HepG2 (cell line): Measurements from ENCODE around the gene GPATCH8. TPM values are rescaled to one million over a fixed set of nuclear protein-coding genes. Genes with fewer than 3 reads are reported as not detected.
A peak's percentile ranks its signal among the peaks of the same experiment; 100 is the strongest.

Experiments used
- AHR ChIP-seq: IDR thresholded peaks from 2 replicates; pipeline ENCODE4 v1.6.1; 2018; ENCODE audit warnings: missing genetic modification reagents, missing compliant biosample characterization
- ATF1 ChIP-seq: IDR thresholded peaks from 2 replicates; pipeline ENCODE4 v1.6.1; 2016; ENCODE audit warnings: mild to moderate bottlenecking, control low read depth
- CENPT ChIP-seq: sonication (generic); formaldehyde crosslinking; IDR thresholded peaks from 2 replicates; pipeline ENCODE4 v1.8.0; 2022; ENCODE audit warnings: low read depth, mild to moderate bottlenecking, moderate library complexity, missing genetic modification reagents
- HNF1B ChIP-seq: sonication (generic); formaldehyde crosslinking; IDR thresholded peaks from 2 replicates; pipeline ENCODE4 v1.5.1; 2020; ENCODE audit warnings: mild to moderate bottlenecking, moderate library complexity, missing genetic modification reagents
- KLF13 ChIP-seq: sonication (generic); formaldehyde crosslinking; IDR thresholded peaks from 2 replicates; pipeline ENCODE4 v1.4.0; 2020; ENCODE audit warnings: mild to moderate bottlenecking, missing genetic modification reagents
- RXRB ChIP-seq: IDR thresholded peaks from 2 replicates; pipeline ENCODE4 v1.6.1; 2016; ENCODE audit warnings: borderline replicate concordance, missing genetic modification reagents, missing compliant biosample characterization
- TARDBP ChIP-seq: sonication (generic); formaldehyde crosslinking; IDR thresholded peaks from 2 replicates; pipeline ENCODE4 v1.8.0; 2022; ENCODE audit warnings: mild to moderate bottlenecking, missing genetic modification reagents
- TSC22D2 ChIP-seq: sonication (generic); formaldehyde crosslinking; IDR thresholded peaks from 2 replicates; pipeline ENCODE4 v1.5.1; 2020; ENCODE audit warnings: missing genetic modification reagents, mild to moderate bottlenecking, borderline replicate concordance
- XRCC5 ChIP-seq: fragments of 200-400 bp; formaldehyde crosslinking; optimal IDR thresholded peaks from 2 replicates; pipeline ENCODE3; 2017; ENCODE audit warnings: mild to moderate bottlenecking, low read length
- ZBTB7B ChIP-seq: sonication (generic); formaldehyde crosslinking; IDR thresholded peaks from 2 replicates; pipeline ENCODE4 v1.4.0; 2020; ENCODE audit warnings: missing genetic modification reagents
- ZKSCAN1 ChIP-seq: fragments of 150-350 bp; IDR thresholded peaks from 2 replicates; pipeline ENCODE4 v1.6.1; 2014; ENCODE audit warnings: low read length
- ZNF337 ChIP-seq: sonication (generic); formaldehyde crosslinking; IDR thresholded peaks from 2 replicates; pipeline ENCODE4 v1.5.1; 2020; ENCODE audit warnings: missing genetic modification reagents, low read depth, mild to moderate bottlenecking, borderline replicate concordance
- ZNF501 ChIP-seq: sonication (generic); formaldehyde crosslinking; IDR thresholded peaks from 2 replicates; pipeline ENCODE4 v1.5.1; 2020; ENCODE audit warnings: mild to moderate bottlenecking, moderate library complexity, missing genetic modification reagents
- ZNF567 ChIP-seq: sonication (generic); formaldehyde crosslinking; IDR thresholded peaks from 2 replicates; pipeline ENCODE4 v1.8.1; 2023; ENCODE audit warnings: mild to moderate bottlenecking, missing genetic modification reagents, borderline replicate concordance
- ZNF580 ChIP-seq: IDR thresholded peaks from 2 replicates; pipeline ENCODE4 v1.6.1; 2016; ENCODE audit warnings: low read depth, borderline replicate concordance
- ZNF674 ChIP-seq: sonication (generic); formaldehyde crosslinking; IDR thresholded peaks from 2 replicates; pipeline ENCODE4 v1.5.0; 2020; ENCODE audit warnings: low read depth, mild to moderate bottlenecking, missing genetic modification reagents
- ZNF770 ChIP-seq: sonication (generic); formaldehyde crosslinking; IDR thresholded peaks from 2 replicates; pipeline ENCODE4 v1.5.0; 2020; ENCODE audit warnings: mild to moderate bottlenecking, missing genetic modification reagents
- ZNF772 ChIP-seq: sonication (generic); formaldehyde crosslinking; IDR thresholded peaks from 2 replicates; pipeline ENCODE4 v1.5.0; 2020; ENCODE audit warnings: mild to moderate bottlenecking, missing genetic modification reagents
- ZNF883 ChIP-seq: sonication (generic); formaldehyde crosslinking; IDR thresholded peaks from 2 replicates; pipeline ENCODE4 v1.5.1; 2020; ENCODE audit warnings: mild to moderate bottlenecking, missing genetic modification reagents; ENCODE audit errors: not compliant biosample characterization
- ZSCAN5A ChIP-seq: sonication (generic); formaldehyde crosslinking; IDR thresholded peaks from 2 replicates; pipeline ENCODE4 v1.8.0; 2022; ENCODE audit warnings: mild to moderate bottlenecking, missing genetic modification reagents, borderline replicate concordance
- polyA plus RNA-seq, 8 experiments: library from polyadenylated mRNA; depleted of rRNA in 3 of 8; stranded (reverse) in 7 of 8; unstranded in 1 of 8; fragments of >200 nt; fragmentation: Illumina TruSeq in 4 of 8; extraction: Trizol in 4 of 8; gene quantifications; 2 replicates each; pipeline versions ENCODE4 v1.2.1 to v1.2.3, GENCODE V29; 2011 to 2016; ENCODE audit warnings: low read depth in 4 of 8, missing spikeins in 1 of 8, mixed read lengths in 1 of 8; ENCODE audit not compliant: insufficient read depth in 1 of 8
- total RNA-seq, 5 experiments: library from RNA; depleted of rRNA; stranded (reverse); fragments of >200 nt; fragmentation: Illumina TruSeq; extraction: Trizol; gene quantifications; 2 replicates each; pipeline ENCODE4 v1.2.3, GENCODE V29; 2016; ENCODE audit warnings: low read depth in 1 of 5
- TF ChIP-seq, protein P1 (sequence below): sonication (generic); formaldehyde crosslinking; IDR thresholded peaks from 2 replicates; pipeline ENCODE4 v1.5.1; 2020; ENCODE audit warnings: missing genetic modification reagents, mild to moderate bottlenecking, borderline replicate concordance

The GPATCH8 gene
- total and polyA plus RNA-seq, 2 of the 13 experiments (the other 11 are each of a cell fraction or from before 2014, with no cell fraction given): 20.7 to 21.5 TPM

DNA sequence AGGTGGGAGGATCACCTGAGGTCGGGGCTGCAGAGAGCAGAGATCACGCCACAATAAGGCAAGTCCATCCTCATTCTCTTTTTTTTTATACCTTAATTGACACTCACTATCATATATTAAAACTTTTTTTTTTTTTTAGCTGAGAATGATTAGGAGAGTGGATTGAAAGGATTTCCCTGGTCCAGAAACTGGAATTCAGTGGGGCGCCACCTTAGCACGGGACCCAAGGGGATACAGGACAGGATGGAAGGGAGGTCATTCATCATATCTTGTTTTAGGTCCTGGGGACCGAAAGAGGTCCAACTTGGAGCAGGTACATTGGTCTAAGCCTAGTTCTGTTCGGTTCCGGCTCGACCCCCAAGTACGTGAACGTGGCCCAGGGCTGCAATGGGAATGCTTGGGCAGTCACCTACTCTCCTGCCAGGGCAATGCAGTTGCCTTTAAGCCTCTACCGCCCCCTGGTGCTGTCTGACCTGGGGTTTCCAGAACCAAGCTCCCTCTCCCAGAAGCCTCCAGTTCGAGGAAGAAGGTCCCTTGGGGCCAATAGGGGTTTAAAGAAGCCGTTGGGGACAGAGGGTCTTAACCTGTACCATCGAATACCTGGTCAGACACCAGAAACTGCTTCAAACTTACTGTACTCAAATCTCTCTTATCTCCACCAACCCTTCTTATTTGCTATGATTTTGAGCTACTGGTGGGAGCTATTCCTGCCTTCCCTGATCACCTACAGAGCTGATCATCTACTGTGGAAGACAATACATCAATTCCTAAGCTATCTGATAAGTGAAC lies 19.9 kb upstream of the GPATCH8 start (continued):
- TF ChIP-seq, protein P1, sequence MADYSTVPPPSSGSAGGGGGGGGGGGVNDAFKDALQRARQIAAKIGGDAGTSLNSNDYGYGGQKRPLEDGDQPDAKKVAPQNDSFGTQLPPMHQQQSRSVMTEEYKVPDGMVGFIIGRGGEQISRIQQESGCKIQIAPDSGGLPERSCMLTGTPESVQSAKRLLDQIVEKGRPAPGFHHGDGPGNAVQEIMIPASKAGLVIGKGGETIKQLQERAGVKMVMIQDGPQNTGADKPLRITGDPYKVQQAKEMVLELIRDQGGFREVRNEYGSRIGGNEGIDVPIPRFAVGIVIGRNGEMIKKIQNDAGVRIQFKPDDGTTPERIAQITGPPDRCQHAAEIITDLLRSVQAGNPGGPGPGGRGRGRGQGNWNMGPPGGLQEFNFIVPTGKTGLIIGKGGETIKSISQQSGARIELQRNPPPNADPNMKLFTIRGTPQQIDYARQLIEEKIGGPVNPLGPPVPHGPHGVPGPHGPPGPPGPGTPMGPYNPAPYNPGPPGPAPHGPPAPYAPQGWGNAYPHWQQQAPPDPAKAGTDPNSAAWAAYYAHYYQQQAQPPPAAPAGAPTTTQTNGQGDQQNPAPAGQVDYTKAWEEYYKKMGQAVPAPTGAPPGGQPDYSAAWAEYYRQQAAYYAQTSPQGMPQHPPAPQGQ: 0 out of 2 replicates have a peak, but pooled peaks have one; percentile 34
- TF ChIP-seq ZNF674 (peak; percentile 69; the same call in 1 of the 2 replicates), ZBTB7B (CRISPR knock-in tag) (peak; percentile 78), CENPT (CRISPR knock-in tag) (no peak), TARDBP (peak; percentile 54; the same call in 1 of the 2 replicates), ZSCAN5A (CRISPR knock-in tag) (0 out of 2 replicates have a peak, but pooled peaks have one; percentile 44), ZNF337 (CRISPR knock-in tag) (no peak), XRCC5 (peak; percentile 82), KLF13 (CRISPR knock-in tag) (no peak), ATF1 (CRISPR knock-in tag) (no peak), TSC22D2 (CRISPR knock-in tag) (no peak), ZNF883 (peak; percentile 26), ZNF580 (CRISPR knock-in tag) (peak; percentile 63; the same call in 1 of the 2 replicates), HNF1B (no peak), AHR (0 out of 2 replicates have a peak, but pooled peaks have one; percentile 61), RXRB (CRISPR knock-in tag) (peak; percentile 62), ZNF567 (CRISPR knock-in tag) (0 out of 2 replicates have a peak, but pooled peaks have one; percentile 26), ZNF501 (CRISPR knock-in tag) (0 out of 2 replicates have a peak, but pooled peaks have one; percentile 68), ZKSCAN1 (peak; percentile 31; the same call in 1 of the 2 replicates), ZNF770 (CRISPR knock-in tag) (peak; percentile 21; the same call in 1 of the 2 replicates), ZNF772 (CRISPR knock-in tag) (peak; percentile 64; the same call in 1 of the 2 replicates)
